NCI-H2029 treated with DMSO at 0.1 percent for 48 hours (cell line): Measurements from ENCODE around the gene AP1AR.
"Not testable (repeated sequence)": the region's sequence is repeated elsewhere in the genome, so short reads cannot be mapped to it uniquely, and the experiment has no call there.

Experiments used
- DNase-seq: peaks from one replicate; lab custom pipeline; 2025; lab: John Stamatoyannopoulos, UW

The AP1AR gene

GRCh38 chr4:112231779-112232713, at the start of gene AP1AR:
TSS of gene AP1AR (plus strand) at chr4:112231787. CDS start at chr4:112232092, 305 bp downstream.
- no peak for DNase-seq

- DNase-seq = no peak
Observed at GRCh38 chr4:112182604-112183003, 49.0 kb upstream of the AP1AR start.

- no peak for DNase-seq
Observed at GRCh38 chr4:112183252-112183651, 48.3 kb upstream of the AP1AR start.

GRCh38 chr4:112184438-112184837, 47.1 kb upstream of the AP1AR start:
- DNase-seq = no peak

GRCh38 chr4:112185334-112185733, 46.3 kb upstream of the AP1AR start:
- no peak for DNase-seq

- no peak for DNase-seq
Observed at GRCh38 chr4:112185740-112186670, 45.6 kb upstream of the AP1AR start.

- DNase-seq = no peak
Observed at GRCh38 chr4:112189754-112190153, 41.8 kb upstream of the AP1AR start.

- DNase-seq = no peak
Observed at GRCh38 chr4:112190684-112191083, 40.9 kb upstream of the AP1AR start.

- DNase-seq = no peak
Observed at GRCh38 chr4:112196461-112196860, 35.1 kb upstream of the AP1AR start.

GRCh38 chr4:112199041-112199440, 32.5 kb upstream of the AP1AR start:
- DNase-seq = no peak

- DNase-seq = no peak
Observed at GRCh38 chr4:112201915-112202505, 29.6 kb upstream of the AP1AR start.

GRCh38 chr4:112203593-112203992, 28.0 kb upstream of the AP1AR start:
- DNase-seq = no peak

- no peak for DNase-seq
Observed at GRCh38 chr4:112206431-112206830, 25.2 kb upstream of the AP1AR start.

GRCh38 chr4:112208137-112209095, 23.2 kb upstream of the AP1AR start:
- DNase-seq = not testable (repeated sequence)

GRCh38 chr4:112210777-112211176, 20.8 kb upstream of the AP1AR start:
- no peak for DNase-seq

- DNase-seq = no peak
Observed at GRCh38 chr4:112213091-112213490, 18.5 kb upstream of the AP1AR start.

- no peak for DNase-seq
Observed at GRCh38 chr4:112213856-112214255, 17.7 kb upstream of the AP1AR start.

- DNase-seq = no peak
Observed at GRCh38 chr4:112214390-112215264, 17.0 kb upstream of the AP1AR start.

- DNase-seq = no peak
Observed at GRCh38 chr4:112219826-112220366, 11.7 kb upstream of the AP1AR start.
